Measurements from ENCODE around the gene ORAI3. TPM values are rescaled to one million over a fixed set of nuclear protein-coding genes. Genes with fewer than 3 reads are reported as not detected.
A peak's percentile ranks its signal among the peaks of the same experiment; 100 is the strongest.

Gene ORAI3
- total RNA-seq, 1 donor from 2014 or later, result 10.2 TPM

DNA sequence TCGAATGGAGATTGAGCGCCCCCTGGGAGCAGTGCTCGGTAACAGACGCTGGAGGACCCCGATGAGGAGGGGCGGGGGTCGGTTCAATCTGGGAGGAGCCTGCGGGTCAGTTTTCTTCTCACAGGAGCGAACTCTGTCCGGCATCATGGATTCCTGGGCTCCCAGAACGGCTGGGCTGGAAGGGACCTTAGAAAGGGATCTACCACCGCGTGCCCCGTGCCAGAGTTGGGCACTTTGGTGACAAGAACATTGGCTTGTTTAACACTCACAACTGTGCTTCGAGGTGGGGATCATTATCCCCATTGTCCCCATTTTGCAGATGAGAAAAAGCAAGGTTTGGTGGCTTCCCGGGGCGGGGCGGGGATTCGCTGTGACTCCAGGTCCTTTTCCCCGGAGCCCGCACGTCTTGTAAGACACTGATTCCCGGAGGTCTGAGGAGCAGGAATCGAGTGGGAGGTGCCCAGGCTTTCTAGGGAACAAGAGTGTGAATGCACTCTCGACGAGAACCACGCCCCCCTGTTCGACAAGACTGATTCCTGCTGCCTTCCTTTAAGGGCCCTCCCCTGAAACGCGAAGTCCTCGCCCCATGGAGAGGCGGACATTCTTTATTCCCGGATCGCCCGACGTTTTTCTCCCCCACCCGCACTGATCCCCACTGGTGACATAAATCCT is 27.0 kb upstream of the ORAI3 start:
- Histone ChIP-seq H3K27me3 (no peaks in the 10 kb centered on the region), H2AFZ (replicated peaks) (peak overlapping the region; percentile 65), H3K9ac (peak overlapping the region; percentile 2), H3K9me3 (ENCODE audit: low read depth) (no peaks in the 10 kb centered on the region), H3K4me3 (peak overlapping the region; percentile 61), H3K4me1 (peaks cover under 1% of the 10 kb centered on the region), H4K20me1 (ENCODE audit: low read depth) (peaks cover 15% of the 10 kb centered on the region), H3F3A (ENCODE audit: low read depth) (peaks cover 13% of the 10 kb centered on the region), H3K27ac (no peak overlapping the region), H3K4me2 (peak overlapping the region; percentile 74), H3K36me3 (no peaks in the 10 kb centered on the region), H3K79me2 (ENCODE audit: low read depth) (peaks cover 28% of the 10 kb centered on the region)
- Mint-ChIP-seq H3K36me3 (peaks cover 2% of the 10 kb centered on the region), H3K27ac (peak overlapping the region; percentile 100), H3K4me1 (peaks cover 18% of the 10 kb centered on the region), H3K27me3 (ENCODE audit: insufficient read depth, low read depth) (peaks cover 17% of the 10 kb centered on the region), H3K4me3 (peak overlapping the region; percentile 100), H3K9me3 (no peaks in the 10 kb centered on the region)
- DNase-seq (ENCODE audit: low spot score), result peak; percentile 98
- no peak for TF ChIP-seq EZH2 (IDR thresholded peaks at IDR 0.05)
- TF ChIP-seq, protein P1, sequence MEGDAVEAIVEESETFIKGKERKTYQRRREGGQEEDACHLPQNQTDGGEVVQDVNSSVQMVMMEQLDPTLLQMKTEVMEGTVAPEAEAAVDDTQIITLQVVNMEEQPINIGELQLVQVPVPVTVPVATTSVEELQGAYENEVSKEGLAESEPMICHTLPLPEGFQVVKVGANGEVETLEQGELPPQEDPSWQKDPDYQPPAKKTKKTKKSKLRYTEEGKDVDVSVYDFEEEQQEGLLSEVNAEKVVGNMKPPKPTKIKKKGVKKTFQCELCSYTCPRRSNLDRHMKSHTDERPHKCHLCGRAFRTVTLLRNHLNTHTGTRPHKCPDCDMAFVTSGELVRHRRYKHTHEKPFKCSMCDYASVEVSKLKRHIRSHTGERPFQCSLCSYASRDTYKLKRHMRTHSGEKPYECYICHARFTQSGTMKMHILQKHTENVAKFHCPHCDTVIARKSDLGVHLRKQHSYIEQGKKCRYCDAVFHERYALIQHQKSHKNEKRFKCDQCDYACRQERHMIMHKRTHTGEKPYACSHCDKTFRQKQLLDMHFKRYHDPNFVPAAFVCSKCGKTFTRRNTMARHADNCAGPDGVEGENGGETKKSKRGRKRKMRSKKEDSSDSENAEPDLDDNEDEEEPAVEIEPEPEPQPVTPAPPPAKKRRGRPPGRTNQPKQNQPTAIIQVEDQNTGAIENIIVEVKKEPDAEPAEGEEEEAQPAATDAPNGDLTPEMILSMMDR (IDR thresholded peaks at IDR 0.05), result peak; percentile 94

DNA sequence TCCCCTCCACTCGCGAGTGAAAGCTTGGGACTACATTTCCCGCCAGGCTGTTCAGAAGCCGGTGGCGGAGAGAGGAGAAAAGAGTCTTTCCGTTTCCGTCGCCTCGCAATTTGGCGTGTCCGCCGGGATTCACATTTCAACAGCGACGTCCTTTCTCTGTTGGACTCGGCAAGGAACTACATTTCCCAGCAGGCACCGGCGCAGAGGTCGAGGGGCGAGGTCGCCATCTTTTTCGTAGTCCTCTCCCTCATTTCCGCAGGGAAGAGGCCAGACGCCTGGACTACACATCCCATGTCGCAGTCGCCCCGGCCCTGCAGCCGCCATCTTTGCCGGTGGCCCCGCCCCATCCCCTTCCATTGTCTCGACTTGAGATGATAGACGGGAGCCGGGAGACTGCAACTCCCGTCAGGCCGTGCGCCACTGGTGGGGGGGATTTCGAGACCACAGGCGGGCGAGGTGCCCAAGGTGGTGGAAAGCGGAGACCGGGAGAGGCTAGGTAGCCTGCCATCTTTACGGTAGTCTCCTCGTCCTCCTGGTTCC is 26.4 kb upstream of the ORAI3 start:
- H4K20me1 ChIP-seq (ENCODE audit: low read depth), result peaks cover 21% of the 10 kb centered on the region
- no peaks in the 10 kb centered on the region for H3K27me3 ChIP-seq
- Mint-ChIP-seq H3K27me3 (ENCODE audit: insufficient read depth, low read depth) (peaks cover 14% of the 10 kb centered on the region), H3K9me3 (no peaks in the 10 kb centered on the region), H3K4me3 (peak overlapping the region; percentile 100), H3K27ac (peak overlapping the region; percentile 100), H3K4me1 (peaks cover 21% of the 10 kb centered on the region), H3K36me3 (peaks cover 2% of the 10 kb centered on the region)
- H3K9ac ChIP-seq, result peak overlapping the region; percentile 43
- H3K79me2 ChIP-seq (ENCODE audit: low read depth), result peaks cover 28% of the 10 kb centered on the region
- no peaks in the 10 kb centered on the region for H3K4me1 ChIP-seq
- no peaks in the 10 kb centered on the region for H3K9me3 ChIP-seq (ENCODE audit: low read depth)
- peaks cover 7% of the 10 kb centered on the region for H3F3A ChIP-seq (ENCODE audit: low read depth)
- no peaks in the 10 kb centered on the region for H3K36me3 ChIP-seq
- peak overlapping the region; percentile 88 for H3K27ac ChIP-seq
- H3K4me2 ChIP-seq, result peak overlapping the region; percentile 74
- H3K4me3 ChIP-seq, result peak overlapping the region; percentile 77
- peak; percentile 100 for DNase-seq (ENCODE audit: low spot score)
- peak overlapping the region; percentile 92 for H2AFZ ChIP-seq (replicated peaks)
- TF ChIP-seq EZH2phosphoT487 (IDR thresholded peaks at IDR 0.05) (no peak), EZH2 (IDR thresholded peaks at IDR 0.05) (no peak)
- TF ChIP-seq, protein P1 (IDR thresholded peaks at IDR 0.05), result no peak

DNA sequence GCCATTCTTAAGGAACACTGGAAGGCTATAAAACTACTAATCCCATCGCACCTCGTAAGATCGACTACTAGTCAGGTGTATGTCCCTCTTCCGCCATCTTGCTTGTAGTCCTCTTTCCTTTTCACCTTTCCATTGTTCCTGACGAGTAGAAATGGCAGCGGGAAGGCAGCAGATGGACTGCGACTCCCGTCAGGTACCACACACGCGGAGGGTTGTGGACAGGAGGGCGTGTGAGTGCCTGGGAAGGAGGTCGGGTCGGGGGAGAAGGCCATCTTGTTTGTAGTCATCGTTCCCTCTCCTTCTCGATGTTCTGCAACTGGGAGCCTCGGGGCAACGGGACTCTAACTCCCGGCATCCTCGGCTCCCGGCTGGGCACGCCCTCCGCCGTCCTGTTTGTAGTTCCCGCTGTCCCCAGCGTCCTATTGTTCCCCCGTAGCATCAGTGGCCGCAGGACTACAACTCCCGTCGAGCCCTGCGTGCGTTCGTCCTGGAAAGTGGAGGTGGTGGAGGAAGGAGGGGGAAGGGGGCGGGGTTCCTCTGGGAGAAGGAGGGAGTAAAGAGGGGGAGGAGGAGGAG is 25.8 kb upstream of the ORAI3 start:
- no peaks in the 10 kb centered on the region for H3K27me3 ChIP-seq
- H3K36me3 Mint-ChIP-seq, result peaks cover 2% of the 10 kb centered on the region
- peak overlapping the region; percentile 88 for H3K27ac ChIP-seq
- peaks cover 21% of the 10 kb centered on the region for H3K4me1 Mint-ChIP-seq
- H3K79me2 ChIP-seq (ENCODE audit: low read depth), result peaks cover 28% of the 10 kb centered on the region
- H3K9me3 ChIP-seq (ENCODE audit: low read depth), result no peaks in the 10 kb centered on the region
- peaks cover 5% of the 10 kb centered on the region for H3F3A ChIP-seq (ENCODE audit: low read depth)
- peak overlapping the region; percentile 77 for H3K4me3 ChIP-seq
- H3K27ac Mint-ChIP-seq, result peak overlapping the region; percentile 100
- H3K9ac ChIP-seq, result peak overlapping the region; percentile 43
- H3K27me3 Mint-ChIP-seq (ENCODE audit: insufficient read depth, low read depth), result peaks cover 16% of the 10 kb centered on the region
- TF ChIP-seq, protein P1 (IDR thresholded peaks at IDR 0.05), result no peak
- no peak for TF ChIP-seq EZH2phosphoT487 (IDR thresholded peaks at IDR 0.05)
- TF ChIP-seq EZH2 (IDR thresholded peaks at IDR 0.05), result no peak
- no peaks in the 10 kb centered on the region for H3K4me1 ChIP-seq
- peaks cover 26% of the 10 kb centered on the region for H4K20me1 ChIP-seq (ENCODE audit: low read depth)
- no peaks in the 10 kb centered on the region for H3K36me3 ChIP-seq
- no peaks in the 10 kb centered on the region for H3K9me3 Mint-ChIP-seq
- DNase-seq (ENCODE audit: low spot score), result peak; percentile 100
- H3K4me2 ChIP-seq, result peak overlapping the region; percentile 95
- peak overlapping the region; percentile 100 for H3K4me3 Mint-ChIP-seq
- peak overlapping the region; percentile 92 for H2AFZ ChIP-seq (replicated peaks)
